T47D (cell line): Measurements from ENCODE around the gene OSGIN1.

Experiments
- DNase-seq, 2 experiments: peaks; one replicate each; pipeline versions ENCODE4 v3.0.0 to v3.0.0-alpha.2; 2011 to 2012; ENCODE audit warnings: low read depth in 1 of 2, low spot score in 1 of 2
- JUND ChIP-seq: IDR thresholded peaks from 2 replicates; pipeline ENCODE4 v1.6.1; 2012; ENCODE audit warnings: low read depth
- in situ Hi-C: cut with HindIII; loops from 2 replicates; pipeline ENCODE4 v1.10.0; 2016; ENCODE audit warnings: low sequenced_read_pairs, low pct_unique_long_range_greater_than_20kb

Gene OSGIN1

DNA sequence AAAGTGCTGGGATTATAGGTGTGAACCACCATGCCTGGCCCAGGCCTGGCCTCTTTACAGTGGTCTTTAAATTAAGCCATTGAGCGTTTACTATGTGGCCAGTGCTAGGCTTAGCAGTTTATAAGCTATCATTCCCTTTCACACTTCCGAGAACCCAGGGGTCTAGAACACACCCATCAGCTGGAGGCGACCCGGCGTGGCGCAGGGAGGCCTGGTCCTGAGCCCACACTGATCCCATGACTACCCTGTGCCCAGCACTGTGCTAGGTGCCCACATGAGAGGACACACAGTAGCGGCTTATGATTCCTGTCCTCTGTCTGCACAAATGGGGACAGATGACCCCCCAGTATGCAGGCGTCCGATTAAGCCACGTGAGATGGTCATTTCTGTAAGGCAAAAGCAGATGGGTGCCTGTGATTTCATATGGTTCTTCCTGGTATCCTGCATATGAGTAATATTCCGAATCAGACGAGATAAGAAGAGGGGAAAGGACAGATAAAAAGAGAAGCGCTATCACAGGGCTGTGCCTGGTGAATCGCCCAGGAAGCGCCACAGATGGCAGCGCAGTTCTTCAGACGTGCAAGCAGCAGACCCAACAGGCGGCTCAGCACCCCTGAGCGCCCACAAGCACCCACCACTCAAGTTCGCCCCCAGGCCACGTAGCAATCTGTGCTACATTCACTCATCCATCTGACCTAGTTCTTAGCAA lies 5.3 kb downstream of the OSGIN1 start:
- no peak for DNase-seq
- in situ Hi-C loops: no loop called here
- no peak for TF ChIP-seq JUND

DNA sequence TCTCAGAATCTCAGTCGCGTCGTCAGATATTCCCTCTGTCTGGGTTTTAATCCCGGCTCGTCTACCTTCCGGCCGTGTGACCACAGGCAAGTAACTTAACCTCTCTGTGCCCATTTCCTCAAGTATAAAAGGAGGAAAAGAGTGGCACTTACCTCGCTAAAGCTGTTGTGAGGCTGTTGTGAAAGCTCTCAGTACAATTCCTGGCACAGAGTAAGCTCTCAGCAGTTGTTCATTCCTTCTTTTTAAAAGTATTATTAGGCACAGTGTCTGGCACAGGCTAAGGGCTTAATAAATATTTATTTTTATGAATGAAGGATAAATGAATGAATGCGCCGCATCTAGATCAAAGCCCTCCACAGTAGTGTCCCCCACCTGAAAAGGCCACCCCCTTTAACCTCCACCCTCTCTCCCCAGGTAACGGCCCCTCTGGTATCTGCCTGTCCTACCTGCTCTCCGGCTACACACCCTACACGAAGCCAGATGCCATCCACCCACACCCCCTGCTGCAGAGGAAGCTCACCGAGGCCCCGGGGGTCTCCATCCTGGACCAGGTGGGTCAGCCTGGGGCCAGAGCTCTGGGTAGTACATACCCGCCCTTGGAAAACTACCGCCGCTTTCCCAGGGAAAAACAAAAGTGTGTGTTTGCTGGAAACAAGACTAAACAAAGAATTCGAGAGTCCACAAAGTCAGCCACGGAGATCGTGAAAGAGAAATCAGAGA lies 6.0 kb downstream of the OSGIN1 start:
- in situ Hi-C loops: no loop called here
- no peak for TF ChIP-seq JUND
- DNase-seq: no peak

DNA sequence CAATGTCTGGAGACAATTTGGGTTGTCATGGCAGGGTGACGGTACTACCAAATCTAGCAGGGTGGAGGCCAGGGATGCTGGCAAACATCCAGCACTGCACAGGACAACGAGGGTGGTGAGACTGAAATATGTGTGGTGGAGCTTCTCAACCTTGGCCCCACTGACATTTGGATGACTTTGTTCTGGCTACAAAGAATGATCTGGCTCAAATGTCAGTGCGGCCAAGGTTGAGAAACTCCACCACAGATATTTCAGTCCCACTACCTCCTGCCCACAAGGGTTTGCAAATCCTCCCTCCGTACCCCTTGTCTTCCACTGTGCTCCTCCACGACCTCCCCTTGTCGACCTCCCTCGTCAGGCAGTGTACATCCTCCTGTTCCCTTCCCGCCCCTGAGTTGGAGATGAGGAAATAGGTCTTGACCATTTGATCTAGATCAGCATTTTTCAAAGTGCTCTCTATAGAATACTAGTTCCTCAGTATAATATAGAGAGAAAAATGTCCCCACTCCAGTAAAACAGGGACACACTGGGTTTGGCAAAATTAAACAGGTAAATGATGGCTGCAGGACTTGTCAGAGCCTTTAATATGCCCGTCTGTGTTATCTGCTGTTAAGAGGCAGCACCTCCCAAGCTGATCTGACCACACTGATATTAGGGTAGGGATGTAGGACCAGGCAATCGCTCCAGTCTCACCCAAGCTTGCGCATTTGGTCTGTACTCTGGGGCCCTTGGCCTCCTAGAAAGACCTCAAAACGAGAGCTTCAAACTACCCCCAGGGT lies 6.8 kb downstream of the OSGIN1 start:
- in situ Hi-C loops: no loop called here
- no peak for DNase-seq
- TF ChIP-seq JUND: no peak

DNA sequence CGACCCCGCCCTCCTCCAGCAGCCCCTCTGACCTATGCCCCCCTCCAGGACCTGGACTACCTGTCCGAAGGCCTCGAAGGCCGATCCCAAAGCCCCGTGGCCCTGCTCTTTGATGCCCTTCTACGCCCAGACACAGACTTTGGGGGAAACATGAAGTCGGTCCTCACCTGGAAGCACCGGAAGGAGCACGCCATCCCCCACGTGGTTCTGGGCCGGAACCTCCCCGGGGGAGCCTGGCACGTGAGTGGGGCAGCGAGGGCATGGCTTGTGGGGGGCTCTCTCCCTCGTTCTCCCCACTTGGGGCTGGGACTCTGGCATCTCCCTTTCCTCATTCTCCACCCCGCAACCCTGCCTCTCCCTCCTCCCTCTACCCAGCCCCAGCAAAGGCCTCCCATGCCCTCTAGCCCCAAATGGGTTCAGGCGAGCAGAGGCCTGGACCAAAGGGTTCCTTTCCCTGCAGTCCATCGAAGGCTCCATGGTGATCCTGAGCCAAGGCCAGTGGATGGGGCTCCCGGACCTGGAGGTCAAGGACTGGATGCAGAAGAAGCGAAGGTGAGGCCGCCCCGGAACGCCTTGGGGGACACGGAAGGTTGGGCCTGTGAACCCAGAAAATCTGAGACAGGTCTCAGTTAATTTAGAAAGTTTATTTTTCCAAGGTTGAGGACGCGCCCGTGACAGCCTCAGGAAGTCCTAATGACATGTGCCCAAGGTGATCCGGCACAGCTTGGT lies 7.6 kb downstream of the OSGIN1 start:
- TF ChIP-seq JUND: no peak
- in situ Hi-C loops: no loop called here
- DNase-seq: no peak

DNA sequence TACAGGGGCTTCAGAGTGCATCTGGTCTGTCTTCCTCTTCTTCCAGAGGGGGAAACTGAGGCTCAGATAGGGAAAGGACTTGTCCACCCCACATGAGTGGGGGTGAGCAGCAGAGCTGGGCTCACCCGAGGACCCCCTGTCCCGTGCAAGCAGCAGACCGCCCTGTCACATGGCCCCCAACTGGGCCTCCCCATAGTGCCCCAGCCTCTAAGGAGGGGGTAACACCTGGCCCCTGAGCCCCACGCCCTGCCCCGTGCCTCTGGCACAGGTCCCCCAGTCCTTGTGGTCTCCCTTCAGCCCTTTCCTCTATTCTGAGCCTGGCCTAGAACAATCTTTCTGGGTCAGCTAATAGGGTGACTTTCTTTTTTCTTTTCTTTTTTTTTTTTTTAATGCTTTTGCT lies 8.6 kb downstream of the OSGIN1 start:
- no peak for TF ChIP-seq JUND
- in situ Hi-C loops: no loop called here
- DNase-seq: no peak

DNA sequence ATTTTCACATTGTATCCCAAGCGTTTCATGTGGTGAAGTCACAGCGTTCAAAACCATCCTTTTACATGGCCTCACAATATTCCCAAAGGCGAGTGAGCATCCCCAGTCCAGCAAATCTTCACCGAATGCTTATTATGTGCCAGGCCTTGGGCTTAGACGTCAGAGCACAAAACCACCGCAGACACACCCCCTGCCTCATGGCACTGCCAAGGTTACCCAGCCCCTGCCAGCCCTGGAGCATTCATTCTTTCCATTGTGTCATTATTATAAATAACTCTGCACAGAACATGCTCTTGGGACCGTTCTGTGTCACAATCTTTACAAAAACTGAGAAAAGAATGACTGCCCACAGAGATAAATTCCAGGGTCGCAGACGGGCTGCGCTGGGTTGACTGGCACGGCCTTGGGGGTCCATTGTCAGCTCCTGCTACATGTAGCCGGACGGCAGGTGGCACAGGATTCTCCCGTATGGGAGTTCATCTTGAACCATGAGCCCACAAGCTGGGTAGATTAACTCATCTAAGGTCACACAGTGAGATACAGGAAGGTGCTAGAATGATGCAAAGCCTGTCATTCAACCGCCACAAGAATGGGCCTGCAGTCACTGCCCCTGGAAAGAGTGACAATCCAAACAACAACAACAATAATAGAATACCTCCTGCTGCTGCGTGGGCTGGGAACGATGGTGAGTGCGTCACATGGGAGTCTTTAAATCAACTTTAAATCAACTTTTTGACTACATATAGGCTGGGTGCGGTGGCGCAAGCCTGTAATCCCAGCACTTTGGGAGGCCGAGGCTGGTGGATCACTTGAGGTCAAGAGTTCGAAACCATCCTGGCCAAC lies 10.5 kb downstream of the OSGIN1 start:
- no peak for DNase-seq
- in situ Hi-C loops: no loop called here
- no peak for TF ChIP-seq JUND

DNA sequence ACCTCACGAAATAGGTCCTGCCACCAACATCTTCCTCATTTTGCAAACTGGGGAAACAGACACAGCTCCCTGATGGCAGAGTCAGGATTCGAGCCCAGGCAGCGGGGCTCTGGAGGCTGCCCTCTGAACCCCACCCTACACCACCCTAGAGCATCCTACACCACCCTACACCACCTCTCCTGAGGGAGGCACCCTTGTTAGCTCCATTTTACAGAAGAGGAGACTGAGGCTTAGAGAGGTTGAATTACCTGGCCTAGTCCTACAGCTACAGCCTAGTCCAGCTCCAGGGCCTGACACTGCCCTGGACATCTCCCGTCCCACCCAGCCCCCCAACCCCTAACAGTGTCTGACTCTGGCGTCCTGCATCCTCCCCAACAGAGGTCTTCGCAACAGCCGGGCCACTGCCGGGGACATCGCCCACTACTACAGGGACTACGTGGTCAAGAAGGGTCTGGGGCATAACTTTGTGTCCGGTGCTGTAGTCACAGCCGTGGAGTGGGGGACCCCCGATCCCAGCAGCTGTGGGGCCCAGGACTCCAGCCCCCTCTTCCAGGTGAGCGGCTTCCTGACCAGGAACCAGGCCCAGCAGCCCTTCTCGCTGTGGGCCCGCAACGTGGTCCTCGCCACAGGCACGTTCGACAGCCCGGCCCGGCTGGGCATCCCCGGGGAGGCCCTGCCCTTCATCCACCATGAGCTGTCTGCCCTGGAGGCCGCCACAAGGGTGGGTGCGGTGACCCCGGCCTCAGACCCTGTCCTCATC lies 11.8 kb downstream of the OSGIN1 start:
- TF ChIP-seq JUND: no peak
- DNase-seq: peak in 1 of 2 experiments; percentile 45
- in situ Hi-C loops: no loop called here

DNA sequence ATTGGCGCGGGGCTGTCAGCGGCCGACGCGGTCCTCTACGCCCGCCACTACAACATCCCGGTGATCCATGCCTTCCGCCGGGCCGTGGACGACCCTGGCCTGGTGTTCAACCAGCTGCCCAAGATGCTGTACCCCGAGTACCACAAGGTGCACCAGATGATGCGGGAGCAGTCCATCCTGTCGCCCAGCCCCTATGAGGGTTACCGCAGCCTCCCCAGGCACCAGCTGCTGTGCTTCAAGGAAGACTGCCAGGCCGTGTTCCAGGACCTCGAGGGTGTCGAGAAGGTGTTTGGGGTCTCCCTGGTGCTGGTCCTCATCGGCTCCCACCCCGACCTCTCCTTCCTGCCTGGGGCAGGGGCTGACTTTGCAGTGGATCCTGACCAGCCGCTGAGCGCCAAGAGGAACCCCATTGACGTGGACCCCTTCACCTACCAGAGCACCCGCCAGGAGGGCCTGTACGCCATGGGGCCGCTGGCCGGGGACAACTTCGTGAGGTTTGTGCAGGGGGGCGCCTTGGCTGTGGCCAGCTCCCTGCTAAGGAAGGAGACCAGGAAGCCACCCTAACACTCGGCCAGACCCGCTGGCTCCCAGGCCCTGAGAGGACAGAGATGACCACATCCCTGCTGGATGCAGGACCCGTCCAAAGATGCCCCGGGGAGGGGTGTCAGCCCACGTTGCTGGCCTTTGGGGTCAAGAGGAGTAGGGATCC lies 12.6 kb downstream of the OSGIN1 start:
- in situ Hi-C loops: no loop called here
- no peak for DNase-seq
- TF ChIP-seq JUND: no peak

DNA sequence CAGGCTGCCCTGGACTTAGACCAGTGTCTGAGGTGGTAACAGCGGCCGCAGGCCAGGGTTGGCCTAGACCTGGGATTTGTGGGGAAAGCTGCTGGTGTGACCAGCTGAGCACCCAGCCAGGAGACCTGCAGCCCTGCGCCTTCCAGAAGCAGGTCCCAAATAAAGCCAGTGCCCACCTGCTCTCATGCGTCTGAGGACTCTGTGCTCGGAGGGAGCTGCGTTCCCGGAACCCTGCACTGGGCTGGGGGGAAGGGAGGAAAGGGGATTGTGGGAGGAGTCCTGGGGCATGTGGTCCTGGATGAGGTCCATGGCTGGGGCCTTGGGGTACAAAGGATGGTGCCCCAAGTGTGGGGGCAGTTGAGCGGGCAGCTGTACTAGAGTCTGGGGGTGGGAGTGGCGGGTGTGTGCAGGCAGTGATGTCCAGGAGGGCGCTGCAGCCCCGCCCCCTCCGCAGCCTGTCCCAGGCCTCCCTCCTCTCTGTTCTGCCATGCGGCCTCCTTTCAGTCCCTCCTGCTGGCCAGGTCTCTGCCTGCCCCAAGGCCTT lies 13.2 kb downstream of the OSGIN1 start:
- in situ Hi-C loops: no loop called here

DNA sequence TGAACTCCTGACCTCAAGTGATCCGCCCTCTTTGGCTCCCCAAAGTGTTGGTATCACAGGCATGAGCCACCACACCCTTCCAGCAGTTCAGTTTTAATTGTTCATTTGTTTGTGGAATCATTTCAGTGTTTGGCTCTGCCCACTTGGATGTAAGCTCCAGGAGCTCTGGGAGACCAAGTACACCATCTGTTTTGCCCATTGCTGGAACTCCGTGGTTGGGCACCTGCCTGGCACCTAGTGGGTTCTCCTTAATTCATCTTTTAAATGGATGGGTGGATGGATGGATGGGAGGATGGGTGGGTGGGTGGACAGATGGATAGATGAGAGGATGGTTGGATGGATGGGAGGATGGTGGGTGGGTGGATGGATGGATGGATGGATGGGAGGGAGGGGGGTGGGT lies 14.1 kb downstream of the OSGIN1 start:
- DNase-seq: no peak
- in situ Hi-C loops: no loop called here
- TF ChIP-seq JUND: no peak

More for the DNA sequence above, 13.2 kb downstream of the OSGIN1 start:
- DNase-seq: no peak
- no peak for TF ChIP-seq JUND
